A673 (cell line): ENCODE measurements around the gene FGR. TPM values are rescaled to one million over a fixed set of nuclear protein-coding genes. Genes with fewer than 3 reads are reported as not detected.

Experiments
- BruUV-seq: library from RNA; stranded (reverse); fragments of 400-500 nt; replicated peaks from 2 replicates; lab custom pipeline; 2021; lab: Mats Ljungman, UMichigan
- CTCF ChIA-PET: fragments of 300-600 bp; sonication (Branson Sonifier 250); formaldehyde crosslinking; loops from one replicate; lab custom pipeline; 2022; ENCODE audit warnings: antibody characterized with exemption; lab: Charles Lee
- POLR2A ChIA-PET: fragments of 300-600 bp; sonication (Branson Sonifier 250); formaldehyde crosslinking; loops from one replicate; lab custom pipeline; 2022; ENCODE audit warnings: antibody characterized with exemption; ENCODE audit not compliant: low non-redundant PET; lab: Charles Lee
- DNase-seq: peaks from one replicate; pipeline ENCODE4 v3.0.0-alpha.2; 2015; ENCODE audit warnings: low spot score
- H3K27ac ChIP-seq: fragments of 200-600 bp; sonication (generic); 2 replicates; pipeline ENCODE4 v1.5.1; 2016; ENCODE audit warnings: mixed run types, low read depth, mild to moderate bottlenecking, mixed read lengths, antibody characterized with exemption, low read length; ENCODE audit not compliant: poor library complexity, severe bottlenecking
- H3K27me3 ChIP-seq: fragments of 200-600 bp; sonication (generic); replicated peaks from 2 replicates; pipeline ENCODE4 v1.6.1; 2017; ENCODE audit warnings: mixed run types, low read depth, mild to moderate bottlenecking, mixed read lengths, antibody characterized with exemption, low read length; ENCODE audit not compliant: insufficient read depth, poor library complexity
- H3K36me3 ChIP-seq: fragments of 200-600 bp; sonication (generic); 2 replicates; pipeline ENCODE4 v1.6.1; 2016; ENCODE audit warnings: mixed run types, mild to moderate bottlenecking, mixed read lengths, antibody characterized with exemption, low read length; ENCODE audit not compliant: insufficient read depth, poor library complexity, severe bottlenecking
- H3K4me1 ChIP-seq: fragments of 200-600 bp; sonication (generic); 2 replicates; pipeline ENCODE4 v1.6.1; 2017; ENCODE audit warnings: mixed run types, mild to moderate bottlenecking, mixed read lengths, antibody characterized with exemption, low read length; ENCODE audit not compliant: insufficient read depth, poor library complexity, severe bottlenecking
- H3K4me3 ChIP-seq: fragments of 200-600 bp; sonication (generic); 2 replicates; pipeline ENCODE4 v1.5.1; 2016; ENCODE audit warnings: low read depth, mixed run types, mild to moderate bottlenecking, mixed read lengths, low read length; ENCODE audit not compliant: poor library complexity, severe bottlenecking
- H3K9me3 ChIP-seq: fragments of 200-600 bp; sonication (generic); 2 replicates; pipeline ENCODE4 v1.6.1; 2016; ENCODE audit warnings: mixed run types, low read depth, mild to moderate bottlenecking, mixed read lengths, antibody characterized with exemption, low read length; ENCODE audit not compliant: poor library complexity, severe bottlenecking
- CTCF ChIP-seq: fragments of 300-800, 200-600 bp; sonication (generic); conservative IDR thresholded peaks from 2 replicates; pipeline ENCODE4 v1.5.1; 2017; ENCODE audit warnings: low read depth, mild to moderate bottlenecking, antibody characterized with exemption, low read length, moderate library complexity, mixed read lengths
- EZH2 ChIP-seq: fragments of 200-600 bp; sonication (generic); IDR thresholded peaks from 2 replicates; pipeline ENCODE4 v1.6.1; 2017; ENCODE audit warnings: borderline replicate concordance, low read depth, mild to moderate bottlenecking, mixed read lengths, antibody characterized with exemption, low read length; ENCODE audit not compliant: poor library complexity, severe bottlenecking
- intact Hi-C: fragments of 100-400 bp; cut with micrococcal nuclease; formaldehyde crosslinking; loops from one replicate; pipeline ENCODE4 v1.10.0; 2022; ENCODE audit not compliant: unreplicated experiment
- total RNA-seq: library from RNA; stranded (reverse); gene quantifications from 2 replicates; pipeline ENCODE4 v1.2.3, GENCODE V29; 2021

The FGR gene
- total RNA-seq, 1 experiment from 2014 or later = not detected

GRCh38 chr1:27647328-27647727, 12.3 kb upstream of the FGR start:
- H3K4me1 ChIP-seq = peaks cover 9% of the 10 kb centered on the region
- no peak for DNase-seq
- TF ChIP-seq CTCF (no peak), EZH2 (no peak)
- no peak overlapping the region for H3K4me3 ChIP-seq
- intact Hi-C loops = no loop called here
- no peaks in the 10 kb centered on the region for H3K9me3 ChIP-seq
- CTCF ChIA-PET = interaction anchor here (0.7 kb wide), 1 partner anchor 21 kb away, joined by 4 read pairs; no protein-coding TSS in a partner anchor
- no peaks in the 10 kb centered on the region for H3K36me3 ChIP-seq
- no TSS peak for BruUV-seq
- no peak overlapping the region for H3K27ac ChIP-seq
- H3K27me3 ChIP-seq = no peaks in the 10 kb centered on the region
- POLR2A ChIA-PET = no interaction called here

- intact Hi-C loops = no loop called here
- peaks cover 9% of the 10 kb centered on the region for H3K4me1 ChIP-seq
- DNase-seq = no peak
- ChIA-PET CTCF (interaction anchor here (1.3 kb wide), 1 partner anchor 16 kb away, joined by 5 read pairs; no protein-coding TSS in a partner anchor), POLR2A (no interaction called here)
- no peak overlapping the region for H3K27ac ChIP-seq
- TF ChIP-seq EZH2 = no peak
- H3K4me3 ChIP-seq = no peak overlapping the region
- no peaks in the 10 kb centered on the region for H3K36me3 ChIP-seq
- no peaks in the 10 kb centered on the region for H3K9me3 ChIP-seq
- H3K27me3 ChIP-seq = no peaks in the 10 kb centered on the region
- no TSS peak for BruUV-seq
Observed at GRCh38 chr1:27646676-27647075, 11.7 kb upstream of the FGR start.

- intact Hi-C loops = no loop called here
- no peak for DNase-seq
- no peaks in the 10 kb centered on the region for H3K4me1 ChIP-seq
- H3K27me3 ChIP-seq = no peaks in the 10 kb centered on the region
- TF ChIP-seq CTCF (no peak), EZH2 (no peak)
- CTCF ChIA-PET = interaction anchor here (0.6 kb wide), 1 partner anchor 37 kb away, joined by 6 read pairs; no protein-coding TSS in a partner anchor
- no TSS peak for BruUV-seq
- POLR2A ChIA-PET = no interaction called here
- H3K36me3 ChIP-seq = no peaks in the 10 kb centered on the region
- H3K9me3 ChIP-seq = no peaks in the 10 kb centered on the region
- no peak overlapping the region for H3K4me3 ChIP-seq
- H3K27ac ChIP-seq = no peak overlapping the region
Observed at GRCh38 chr1:27645071-27645415, 10.1 kb upstream of the FGR start.

GRCh38 chr1:27644369-27645070, 9.5 kb upstream of the FGR start:
- intact Hi-C loops = no loop called here
- no peaks in the 10 kb centered on the region for H3K9me3 ChIP-seq
- H3K36me3 ChIP-seq = no peaks in the 10 kb centered on the region
- no peaks in the 10 kb centered on the region for H3K4me1 ChIP-seq
- H3K27me3 ChIP-seq = no peaks in the 10 kb centered on the region
- POLR2A ChIA-PET = no interaction called here
- CTCF ChIA-PET = interaction anchor here (0.6 kb wide), 1 partner anchor 36 kb away, joined by 6 read pairs; no protein-coding TSS in a partner anchor
- H3K27ac ChIP-seq = no peak overlapping the region
- no peak overlapping the region for H3K4me3 ChIP-seq
- no peak for TF ChIP-seq CTCF
- TF ChIP-seq EZH2 = no peak
- no peak for DNase-seq
- BruUV-seq = no TSS peak
